Measurements from ENCODE around the gene RNF187. TPM values are rescaled to one million over a fixed set of nuclear protein-coding genes. Genes with fewer than 3 reads are reported as not detected.
A peak's percentile ranks its signal among the peaks of the same experiment; 100 is the strongest.

RNF187 gene
- polyA plus RNA-seq, 1 donor (not counting 4 experiments of a cell fraction or from before 2014, with no cell fraction given) = 65.8 TPM

GRCh38 chr1:228463559-228464455 is 23.4 kb upstream of the RNF187 start:
- no peaks in the 10 kb centered on the region for H3K9me3 ChIP-seq (ENCODE audit: control insufficient read depth, low read depth, low read length)
- peak overlapping the region; percentile 51 for H3K4me2 ChIP-seq (ENCODE audit: control insufficient read depth, extremely low read depth, insufficient read depth, low read depth, low read length)
- DNase-seq (ENCODE audit: low read depth, low spot score) = no peak
- dilution Hi-C loops (cut with MboI; ENCODE audit: extremely low pct_ligation_motif_present, low sequenced_read_pairs) = no loop called here
- no peaks in the 10 kb centered on the region for H3K36me3 ChIP-seq (ENCODE audit: control insufficient read depth in 2 of 2, extremely low read depth in 1 of 2, insufficient read depth in 2 of 2, low read length in 2 of 2)
- no peak overlapping the region for H3K9ac ChIP-seq (ENCODE audit: control insufficient read depth, extremely low read depth, insufficient read depth, low read length)
- H2AFZ ChIP-seq (ENCODE audit: control insufficient read depth, low read length) = no peak overlapping the region
- no peaks in the 10 kb centered on the region for H3K9me1 ChIP-seq (ENCODE audit: control insufficient read depth, extremely low read depth, insufficient read depth, low read length)
- no peaks in the 10 kb centered on the region for H4K20me1 ChIP-seq (ENCODE audit: control insufficient read depth, extremely low read depth, insufficient read depth, low read length)
- H3K27ac ChIP-seq (ENCODE audit: control insufficient read depth, insufficient read depth, low read length) = no peak overlapping the region
- H3K4me1 ChIP-seq (ENCODE audit: control insufficient read depth, extremely low read depth, insufficient read depth, low read length) = peaks cover 8% of the 10 kb centered on the region
- H3K79me2 ChIP-seq (ENCODE audit: control insufficient read depth, insufficient read depth, low read length) = no peaks in the 10 kb centered on the region
- TF ChIP-seq EZH2 (IDR thresholded peaks at IDR 0.05; ENCODE audit: low read length) (peak; percentile 76), CTCF (optimal IDR thresholded peaks at IDR 0.05 in 1 of 3, IDR thresholded peaks at IDR 0.05 in 1 of 3, conservative IDR thresholded peaks at IDR 0.05 in 1 of 3; ENCODE audit: extremely low read depth in 1 of 3, insufficient read depth in 2 of 3, low read length in 3 of 3) (no peak)
- FAIRE-seq = no peak
- peak overlapping the region in 1 of 3 experiments; percentile 13 for H3K4me3 ChIP-seq (ENCODE audit: control insufficient read depth in 2 of 3, extremely low read depth in 1 of 3, insufficient read depth in 2 of 3, low read depth in 1 of 3, low read length in 3 of 3)
- peaks cover 63% of the 10 kb centered on the region for H3K27me3 ChIP-seq (ENCODE audit: control insufficient read depth, extremely low read depth, insufficient read depth, low read length)

- no peaks in the 10 kb centered on the region for H3K79me2 ChIP-seq (ENCODE audit: control insufficient read depth, insufficient read depth, low read length)
- no peak overlapping the region for H3K27ac ChIP-seq (ENCODE audit: control insufficient read depth, insufficient read depth, low read length)
- FAIRE-seq = no peak
- H3K4me1 ChIP-seq (ENCODE audit: control insufficient read depth, extremely low read depth, insufficient read depth, low read length) = peaks cover 6% of the 10 kb centered on the region
- TF ChIP-seq EZH2 (IDR thresholded peaks at IDR 0.05; ENCODE audit: low read length) = peak; percentile 41
- TF ChIP-seq CTCF (optimal IDR thresholded peaks at IDR 0.05 in 1 of 3, IDR thresholded peaks at IDR 0.05 in 1 of 3, conservative IDR thresholded peaks at IDR 0.05 in 1 of 3; ENCODE audit: extremely low read depth in 1 of 3, insufficient read depth in 2 of 3, low read length in 3 of 3) = no peak
- no peak overlapping the region for H3K9ac ChIP-seq (ENCODE audit: control insufficient read depth, extremely low read depth, insufficient read depth, low read length)
- no peaks in the 10 kb centered on the region for H3K9me1 ChIP-seq (ENCODE audit: control insufficient read depth, extremely low read depth, insufficient read depth, low read length)
- no peak for DNase-seq (ENCODE audit: low read depth, low spot score)
- no peaks in the 10 kb centered on the region for H3K36me3 ChIP-seq (ENCODE audit: control insufficient read depth in 2 of 2, extremely low read depth in 1 of 2, insufficient read depth in 2 of 2, low read length in 2 of 2)
- peak overlapping the region; percentile 58 for H3K4me2 ChIP-seq (ENCODE audit: control insufficient read depth, extremely low read depth, insufficient read depth, low read depth, low read length)
- H4K20me1 ChIP-seq (ENCODE audit: control insufficient read depth, extremely low read depth, insufficient read depth, low read length) = no peaks in the 10 kb centered on the region
- H3K9me3 ChIP-seq (ENCODE audit: control insufficient read depth, low read depth, low read length) = no peaks in the 10 kb centered on the region
- H3K4me3 ChIP-seq (ENCODE audit: control insufficient read depth in 2 of 3, extremely low read depth in 1 of 3, insufficient read depth in 2 of 3, low read depth in 1 of 3, low read length in 3 of 3) = peak overlapping the region in 1 of 3 experiments; percentile 34
- peaks cover 70% of the 10 kb centered on the region for H3K27me3 ChIP-seq (ENCODE audit: control insufficient read depth, extremely low read depth, insufficient read depth, low read length)
- H2AFZ ChIP-seq (ENCODE audit: control insufficient read depth, low read length) = no peak overlapping the region
- dilution Hi-C loops (cut with MboI; ENCODE audit: extremely low pct_ligation_motif_present, low sequenced_read_pairs) = no loop called here
These were observed 22.6 kb upstream of the RNF187 start for GRCh38 chr1:228464487-228464983.
